IMR-90 (cell line): Measurements from ENCODE around the gene GDPD5. TPM values are rescaled to one million over a fixed set of nuclear protein-coding genes. Genes with fewer than 3 reads are reported as not detected.

Source experiments
- ATAC-seq: fragments of 200-7000 bp; cut with Tn5 transposase; 2 replicates; pipeline ENCODE4 v1.9.1; 2020; ENCODE audit warnings: low read depth, mild to moderate bottlenecking, moderate library complexity
- BruUV-seq: library from RNA; stranded (reverse); fragments of 400-500 nt; replicated peaks from 2 replicates; lab custom pipeline; 2021; lab: Mats Ljungman, UMichigan
- CTCF ChIA-PET: fragments of 300-600 bp; formaldehyde crosslinking; extraction: SDS; loops from one replicate; lab custom pipeline; 2021; ENCODE audit warnings: antibody characterized with exemption; lab: Yijun Ruan, JAX
- POLR2A ChIA-PET: fragments of 300-600 bp; sonication (Branson Sonifier 250); formaldehyde crosslinking; loops from one replicate; lab custom pipeline; 2022; ENCODE audit warnings: antibody characterized with exemption; ENCODE audit not compliant: unreplicated experiment; lab: Charles Lee
- DNase-seq: peaks from one replicate; pipeline ENCODE4 v3.0.0; 2013
- H2AFZ ChIP-seq: replicated peaks from 2 replicates; pipeline ENCODE3; 2013; ENCODE audit warnings: low read length, mild to moderate bottlenecking; ENCODE audit not compliant: poor library complexity
- H2AK5ac ChIP-seq: 2 replicates; pipeline ENCODE4 v1.6.1; 2013; ENCODE audit warnings: low read depth, low read length, inconsistent platforms
- H2AK9ac ChIP-seq: replicated peaks from 2 replicates; pipeline ENCODE3; 2013; ENCODE audit warnings: mild to moderate bottlenecking, low read depth, low read length, moderate library complexity; ENCODE audit not compliant: poor library complexity
- H2BK120ac ChIP-seq: 2 replicates; pipeline ENCODE4 v1.6.1; 2013; ENCODE audit warnings: low read depth, low read length, inconsistent platforms
- H2BK15ac ChIP-seq: 3 replicates; pipeline ENCODE4 v1.6.1; 2013; ENCODE audit warnings: low read depth, low read length, inconsistent platforms
- H2BK20ac ChIP-seq: 2 replicates; pipeline ENCODE4 v1.6.1; 2013; ENCODE audit warnings: low read depth, mild to moderate bottlenecking, inconsistent platforms, low read length, moderate library complexity
- H2BK5ac ChIP-seq: 2 replicates; pipeline ENCODE4 v1.6.1; 2013; ENCODE audit warnings: mild to moderate bottlenecking, low read depth, low read length, inconsistent platforms; ENCODE audit not compliant: poor library complexity, severe bottlenecking
- H3K14ac ChIP-seq: replicated peaks from 2 replicates; pipeline ENCODE4 v1.6.1; 2013; ENCODE audit warnings: low read depth, low read length, inconsistent platforms
- H3K18ac ChIP-seq: 2 replicates; pipeline ENCODE4 v1.6.1; 2013; ENCODE audit warnings: low read depth, low read length, control low read depth
- H3K23ac ChIP-seq: 2 replicates; pipeline ENCODE4 v1.6.1; 2013; ENCODE audit warnings: low read depth, low read length, inconsistent platforms
- H3K27ac ChIP-seq: 2 replicates; pipeline ENCODE4 v1.5.1; 2013; ENCODE audit warnings: mild to moderate bottlenecking, control low read depth, low read length; ENCODE audit not compliant: insufficient read depth
- H3K27me3 ChIP-seq: 2 replicates; pipeline ENCODE4 v1.6.1; 2013; ENCODE audit warnings: low read length; ENCODE audit not compliant: control insufficient read depth, insufficient read depth
- H3K36me3 ChIP-seq: 2 replicates; pipeline ENCODE4 v1.6.1; 2013; ENCODE audit warnings: low read length, mixed read lengths; ENCODE audit not compliant: control insufficient read depth, insufficient read depth
- H3K4ac ChIP-seq: 2 replicates; pipeline ENCODE4 v1.6.1; 2013; ENCODE audit warnings: low read depth, low read length, inconsistent platforms
- H3K4me1 ChIP-seq: 2 replicates; pipeline ENCODE4 v1.6.1; 2013; ENCODE audit warnings: low read length, mixed read lengths; ENCODE audit not compliant: control insufficient read depth, insufficient read depth
- H3K4me2 ChIP-seq: 2 replicates; pipeline ENCODE4 v1.6.1; 2013; ENCODE audit warnings: low read depth, mild to moderate bottlenecking, control low read depth, low read length, moderate library complexity
- H3K4me3 ChIP-seq: 2 replicates; pipeline ENCODE4 v1.5.1; 2013; ENCODE audit warnings: low read depth, mild to moderate bottlenecking, control low read depth, low read length, moderate library complexity; ENCODE audit not compliant: insufficient read depth
- H3K56ac ChIP-seq: 2 replicates; pipeline ENCODE4 v1.6.1; 2013; ENCODE audit warnings: low read length, inconsistent platforms; ENCODE audit not compliant: insufficient read depth; ENCODE audit errors: extremely low read depth
- H3K79me1 ChIP-seq, 2 experiments: 2 replicates each; pipeline ENCODE4 v1.6.1; 2013; ENCODE audit warnings: low read length in 2 of 2, inconsistent platforms in 1 of 2, low read depth in 1 of 2
- H3K9ac ChIP-seq: 2 replicates; pipeline ENCODE4 v1.6.1; 2013; ENCODE audit warnings: low read depth, low read length, control low read depth
- H3K9me1 ChIP-seq: 2 replicates; pipeline ENCODE4 v1.6.1; 2013; ENCODE audit warnings: low read length, inconsistent platforms; ENCODE audit not compliant: insufficient read depth
- H3K9me3 ChIP-seq: 2 replicates; pipeline ENCODE4 v1.6.1; 2013; ENCODE audit warnings: low read length; ENCODE audit not compliant: control insufficient read depth, insufficient read depth
- H4K20me1 ChIP-seq: 2 replicates; pipeline ENCODE4 v1.6.1; 2013; ENCODE audit warnings: low read length, inconsistent platforms; ENCODE audit not compliant: insufficient read depth
- H4K5ac ChIP-seq: 2 replicates; pipeline ENCODE4 v1.6.1; 2013; ENCODE audit warnings: mild to moderate bottlenecking, low read depth, low read length, control low read depth
- H4K8ac ChIP-seq, 2 experiments: 2 replicates each; pipeline ENCODE4 v1.6.1; 2013; ENCODE audit warnings: low read depth in 2 of 2, low read length in 2 of 2, control low read depth in 1 of 2, inconsistent platforms in 1 of 2
- H4K91ac ChIP-seq: 2 replicates; pipeline ENCODE4 v1.6.1; 2013; ENCODE audit warnings: low read depth, low read length, inconsistent platforms; ENCODE audit not compliant: insufficient read depth
- BHLHE40 ChIP-seq: fragments of 150-350 bp; IDR thresholded peaks from 2 replicates; pipeline ENCODE4 v1.6.1; 2016; ENCODE audit warnings: mild to moderate bottlenecking, low read depth, low read length
- CEBPB ChIP-seq: IDR thresholded peaks from 2 replicates; pipeline ENCODE4 v1.6.1; 2012; ENCODE audit warnings: low read depth, low read length, improper control_type of control experiment
- CTCF ChIP-seq: conservative IDR thresholded peaks from 2 replicates; pipeline ENCODE4 v1.5.1; 2012; ENCODE audit warnings: mild to moderate bottlenecking, low read depth, low read length, improper control_type of control experiment
- ELK1 ChIP-seq: fragments of 150-350 bp; IDR thresholded peaks from 2 replicates; pipeline ENCODE4 v1.6.1; 2016; ENCODE audit warnings: low read depth, mild to moderate bottlenecking, low read length, moderate library complexity, borderline replicate concordance
- FOS ChIP-seq: fragments of 150-350 bp; IDR thresholded peaks from 2 replicates; pipeline ENCODE4 v1.6.1; 2016; ENCODE audit warnings: low read depth, low read length
- MAFK ChIP-seq: IDR thresholded peaks from 2 replicates; pipeline ENCODE4 v1.6.1; 2012; ENCODE audit warnings: low read depth, low read length, improper control_type of control experiment
- MAZ ChIP-seq: IDR thresholded peaks from 2 replicates; pipeline ENCODE4 v1.6.1; 2012; ENCODE audit warnings: low read depth, mild to moderate bottlenecking, low read length, improper control_type of control experiment, moderate library complexity, borderline replicate concordance
- MXI1 ChIP-seq: IDR thresholded peaks from 2 replicates; pipeline ENCODE4 v1.6.1; 2012; ENCODE audit warnings: low read depth, mild to moderate bottlenecking, low read length, moderate library complexity, borderline replicate concordance
- NFE2L2 ChIP-seq: fragments of 150-350 bp; IDR thresholded peaks from 2 replicates; pipeline ENCODE4 v1.6.1; 2016; ENCODE audit warnings: low read depth, mild to moderate bottlenecking, low read length
- POLR2A ChIP-seq: IDR thresholded peaks from 2 replicates; pipeline ENCODE4 v1.6.1; 2012; ENCODE audit warnings: mild to moderate bottlenecking, low read depth, low read length
- RCOR1 ChIP-seq: IDR thresholded peaks from 2 replicates; pipeline ENCODE4 v1.6.1; 2012; ENCODE audit warnings: mild to moderate bottlenecking, low read length, improper control_type of control experiment; ENCODE audit not compliant: insufficient replicate concordance
- RFX5 ChIP-seq: IDR thresholded peaks from 2 replicates; pipeline ENCODE4 v1.8.0; 2012; ENCODE audit warnings: low read depth, mild to moderate bottlenecking, low read length, moderate library complexity
- SMC3 ChIP-seq: fragments of 150-350 bp; IDR thresholded peaks from 2 replicates; pipeline ENCODE4 v1.6.1; 2016; ENCODE audit warnings: low read depth, mild to moderate bottlenecking, antibody characterized with exemption, low read length, moderate library complexity
- USF2 ChIP-seq: fragments of 150-350 bp; IDR thresholded peaks from 2 replicates; pipeline ENCODE4 v1.6.1; 2017; ENCODE audit warnings: mild to moderate bottlenecking, antibody characterized with exemption, low read length, low read depth
- WGBS, 2 experiments: methylation state at CpG; one replicate each; pipeline versions ENCODE4 v1.1.5 to v1.1.7; 2013; ENCODE audit warnings: missing lambda C conversion rate in 2 of 2; ENCODE audit not compliant: insufficient read length in 1 of 2; ENCODE audit errors: extremely low coverage in 2 of 2; 5-methylcytosine and 5-hydroxymethylcytosine counted together
- dilution Hi-C: fragments of 300-500 bp; cut with HindIII; formaldehyde crosslinking; loops from one replicate; pipeline ENCODE4 v1.14.3; 2018; ENCODE audit warnings: low sequenced_read_pairs; ENCODE audit not compliant: unreplicated experiment
- in situ Hi-C: fragments of 300-500 bp; cut with MboI; formaldehyde crosslinking; loops from 3 replicates; pipeline ENCODE4 v1.14.3; 2019; ENCODE audit warnings: low sequenced_read_pairs, inconsistent platforms, mixed read lengths
- intact Hi-C: fragments of 100-400 bp; cut with micrococcal nuclease; formaldehyde crosslinking; loops from 2 replicates; pipeline ENCODE4 v1.10.0; 2022
- polyA plus RNA-seq, 3 experiments: library from polyadenylated mRNA; depleted of rRNA; stranded (reverse); fragments of >200 nt; gene quantifications; 2 replicates each; pipeline ENCODE4 v1.2.3, GENCODE V29; 2012; ENCODE audit warnings: low replicate concordance in 1 of 3
- total RNA-seq: library from RNA; depleted of rRNA; stranded (reverse); fragments of >200 nt; gene quantifications from 2 replicates; pipeline ENCODE4 v1.2.3, GENCODE V29; 2012

GDPD5 gene
- total and polyA plus RNA-seq, 2 of the 4 experiments (the other 2 are of a cell fraction) = 2.0 to 7.9 TPM

DNA sequence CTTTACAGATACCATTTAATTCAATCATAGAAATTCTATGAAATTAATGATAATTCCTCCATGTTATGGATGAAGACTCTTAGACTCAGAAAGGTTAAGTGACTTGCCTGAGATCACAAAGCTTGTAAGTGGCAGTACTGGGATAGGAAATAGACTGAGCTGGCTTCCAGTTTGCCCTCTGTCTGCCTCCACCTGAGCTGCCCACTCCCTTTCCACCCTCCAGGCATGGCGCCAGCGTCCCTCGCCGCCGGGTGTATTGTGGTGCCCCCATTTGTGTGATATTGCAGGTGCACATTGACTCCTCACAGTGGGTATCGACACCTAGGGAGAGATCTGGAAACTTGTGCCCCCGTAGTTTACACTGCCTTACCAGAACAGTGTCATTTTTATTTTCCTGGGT lies 135.8 kb downstream of the GDPD5 start:
- Histone ChIP-seq H3K27me3 (peaks cover 6% of the 10 kb centered on the region), H3K4ac (no peak overlapping the region), H2BK120ac (no peak overlapping the region), H4K20me1 (no peaks in the 10 kb centered on the region), H2AK5ac (no peak overlapping the region), H4K91ac (no peak overlapping the region), H3K9me1 (no peaks in the 10 kb centered on the region), H2AFZ (no peak overlapping the region), H4K8ac (no peak overlapping the region), H2BK20ac (no peak overlapping the region), H3K14ac (no peak overlapping the region), H3K79me1 (no peaks in the 10 kb centered on the region), H2BK5ac (no peak overlapping the region), H3K36me3 (no peaks in the 10 kb centered on the region), H3K4me3 (no peak overlapping the region), H3K9me3 (no peaks in the 10 kb centered on the region), H3K56ac (no peak overlapping the region), H4K5ac (no peak overlapping the region), H3K23ac (no peak overlapping the region), H3K27ac (no peak overlapping the region), H3K4me1 (peaks cover 4% of the 10 kb centered on the region), H3K9ac (no peak overlapping the region), H2AK9ac (no peak overlapping the region), H3K4me2 (no peak overlapping the region), H2BK15ac (no peak overlapping the region), H3K18ac (no peak overlapping the region)
- no TSS peak for BruUV-seq
- in situ Hi-C loops = no loop called here
- ChIA-PET POLR2A (interaction anchor here (1.2 kb wide), 1 partner anchor 176 kb away, joined by 9 read pairs; no protein-coding TSS in a partner anchor), CTCF (interaction anchor here (1.0 to 2.2 kb wide), 3 partner anchors 9 to 18 kb away, joined by 3 to 7 read pairs (median 3); no protein-coding TSS in a partner anchor)
- intact Hi-C loops = loop anchor here (5.0 kb wide), 1 partner anchor 477 kb away; no protein-coding TSS in a partner anchor
- WGBS, 2 experiments = no CpG with 5 or more reads among the region's 7 CpGs
- DNase-seq (no peak), ATAC-seq (no peak)
- TF ChIP-seq MAZ = no peak
- TF ChIP-seq POLR2A = no peak
- TF ChIP-seq BHLHE40 = no peak
- no peak for TF ChIP-seq USF2
- TF ChIP-seq NFE2L2 = no peak
- no peak for TF ChIP-seq CTCF
- no peak for TF ChIP-seq RCOR1
- no peak for TF ChIP-seq MAFK
- no peak for TF ChIP-seq FOS
- no peak for TF ChIP-seq ELK1
- no peak for TF ChIP-seq SMC3
- no peak for TF ChIP-seq MXI1
- no peak for TF ChIP-seq RFX5
- TF ChIP-seq CEBPB = no peak
- dilution Hi-C loops = no loop called here
